ENCODE measurements around the gene LDLRAP1.
"Not testable (repeated sequence)": the region's sequence is repeated elsewhere in the genome, so short reads cannot be mapped to it uniquely, and the experiment has no call there.

The LDLRAP1 gene

DNA sequence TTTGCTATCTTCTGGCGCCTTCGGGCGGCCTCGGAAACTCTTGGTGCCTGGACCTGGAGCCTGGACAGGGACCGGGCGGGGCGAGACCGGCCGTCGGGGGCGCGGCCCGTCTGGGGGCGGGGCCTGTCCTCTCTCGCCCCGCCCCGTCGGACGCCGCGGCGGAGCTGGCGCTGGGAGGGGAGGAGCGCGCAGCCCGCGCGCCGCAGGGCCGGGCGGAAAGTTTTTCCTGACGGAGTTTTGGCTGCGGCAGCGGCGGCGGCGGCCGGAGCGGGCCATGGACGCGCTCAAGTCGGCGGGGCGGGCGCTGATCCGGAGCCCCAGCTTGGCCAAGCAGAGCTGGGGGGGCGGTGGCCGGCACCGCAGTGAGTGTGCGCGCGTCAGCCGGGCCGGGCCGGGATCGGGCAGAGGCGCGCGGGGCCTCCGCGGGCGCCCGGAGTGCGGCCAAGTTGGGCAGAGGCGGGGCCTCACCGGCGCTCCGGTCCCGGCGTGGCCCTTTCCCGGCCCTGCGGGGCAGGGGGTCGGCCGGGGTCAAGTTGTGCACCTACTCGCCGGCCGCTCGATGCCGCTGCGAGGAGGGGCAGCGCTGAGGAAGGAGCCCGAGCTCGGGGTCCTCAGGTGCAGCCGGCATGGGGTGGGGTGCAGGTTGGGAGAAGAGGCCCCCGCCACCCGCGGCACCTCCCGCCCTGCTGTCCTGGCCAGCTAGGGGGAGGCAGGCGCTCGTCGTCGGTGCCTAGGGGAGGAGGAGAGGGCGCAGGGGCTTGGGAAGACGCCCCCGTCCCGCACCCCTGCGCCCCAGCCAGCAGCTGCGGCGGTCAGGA, at the start of gene LDLRAP1:
TSS of gene LDLRAP1 (plus strand) at position 182 of the 818 bp plus-strand sequence. CDS start at position 275, 93 bp downstream.
- peak within 1 kb of the TSS; percentile 79 for H3K27ac ChIP-seq (ENCODE audit: low read depth, low read length)
- no peaks in the 10 kb centered on the region for H3K36me3 ChIP-seq (ENCODE audit: control insufficient read depth, insufficient read depth, low read length)
- peak within 1 kb of the TSS; percentile 60 for H3K9ac ChIP-seq (ENCODE audit: low read length)
- H3K4me3 ChIP-seq (ENCODE audit: low read length): peak within 1 kb of the TSS; percentile 78
- H3K27me3 ChIP-seq (ENCODE audit: control insufficient read depth, insufficient read depth, low read length): no peaks in the 10 kb centered on the region
- H3K4me1 ChIP-seq (ENCODE audit: control insufficient read depth, insufficient read depth, low read length): peaks cover 8% of the 10 kb centered on the region

- Histone ChIP-seq H3K36me3 (ENCODE audit: control insufficient read depth, insufficient read depth, low read length) (peaks cover 22% of the 10 kb centered on the region), H3K27ac (ENCODE audit: low read depth, low read length) (no peak overlapping the region), H3K4me3 (ENCODE audit: low read length) (no peak overlapping the region), H3K9ac (ENCODE audit: low read length) (no peak overlapping the region), H3K27me3 (ENCODE audit: control insufficient read depth, insufficient read depth, low read length) (no peaks in the 10 kb centered on the region), H3K4me1 (ENCODE audit: control insufficient read depth, insufficient read depth, low read length) (no peaks in the 10 kb centered on the region)
Measured at GRCh38 chr1:25494952-25495351, 48.5 kb upstream of the LDLRAP1 start.

DNA sequence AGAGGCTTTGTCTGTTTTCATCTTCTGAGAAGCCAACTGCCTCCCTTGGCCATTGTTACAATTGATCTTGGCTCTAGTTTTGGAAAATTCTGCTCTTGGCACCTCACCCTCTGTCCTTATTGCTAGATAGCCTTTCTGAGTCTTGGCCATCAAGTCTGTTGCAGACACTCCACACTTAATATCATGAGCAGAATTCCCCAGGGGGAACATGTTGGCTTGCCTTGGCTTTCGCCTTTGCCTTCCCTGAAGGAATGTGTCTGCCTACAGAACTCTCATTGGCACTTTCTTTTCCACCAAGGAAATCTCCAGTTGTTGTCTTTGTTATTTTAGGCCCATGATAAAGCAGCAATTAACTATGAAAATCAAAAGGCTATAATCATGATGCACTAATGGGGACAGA, 42.7 kb upstream of the LDLRAP1 start:
- H3K27ac ChIP-seq (ENCODE audit: low read depth, low read length): no peak overlapping the region
- H3K36me3 ChIP-seq (ENCODE audit: control insufficient read depth, insufficient read depth, low read length): peaks cover 7% of the 10 kb centered on the region
- no peaks in the 10 kb centered on the region for H3K27me3 ChIP-seq (ENCODE audit: control insufficient read depth, insufficient read depth, low read length)
- no peak overlapping the region for H3K4me3 ChIP-seq (ENCODE audit: low read length)
- H3K4me1 ChIP-seq (ENCODE audit: control insufficient read depth, insufficient read depth, low read length): peaks cover 2% of the 10 kb centered on the region
- H3K9ac ChIP-seq (ENCODE audit: low read length): no peak overlapping the region

DNA sequence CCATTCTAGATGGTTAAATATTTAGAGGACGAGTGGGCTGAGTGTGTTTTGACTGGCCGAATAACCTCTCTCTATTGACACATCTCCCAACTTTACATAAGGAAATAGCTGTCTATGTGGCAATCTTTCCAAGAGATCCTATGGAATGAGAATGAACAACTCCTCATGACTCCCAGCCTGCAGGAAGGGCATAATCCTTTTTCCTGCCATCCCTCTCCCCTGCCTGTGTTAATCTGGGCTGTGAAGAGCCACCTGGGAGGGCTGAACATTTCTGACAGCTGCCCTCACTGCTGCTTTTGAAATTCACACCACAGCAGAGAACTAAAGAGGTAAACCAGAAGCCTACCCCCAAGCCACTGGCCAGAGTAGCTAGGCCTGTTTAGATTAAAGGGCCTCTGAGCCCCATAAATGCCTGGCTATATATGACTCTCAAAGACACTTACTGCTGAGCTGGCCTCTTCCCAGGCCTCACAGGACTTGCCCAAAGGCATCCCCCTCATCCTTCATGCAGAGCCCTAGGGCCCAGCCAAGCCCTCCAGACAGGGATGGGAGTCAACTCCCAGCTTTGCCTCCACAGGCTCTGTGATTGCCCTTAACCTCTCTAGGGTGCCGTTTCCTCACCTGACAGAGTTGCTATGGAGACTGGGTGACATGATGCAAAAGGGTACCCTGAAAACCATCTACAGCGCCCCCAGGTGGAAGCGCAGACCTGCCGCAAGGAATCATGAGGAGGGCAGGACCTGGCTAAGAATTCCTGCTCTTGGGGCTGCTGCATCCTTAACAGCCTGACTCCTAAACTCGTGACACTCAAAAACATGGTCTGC, 42.0 kb upstream of the LDLRAP1 start:
- H3K4me3 ChIP-seq (ENCODE audit: low read length): no peak overlapping the region
- peaks cover 2% of the 10 kb centered on the region for H3K4me1 ChIP-seq (ENCODE audit: control insufficient read depth, insufficient read depth, low read length)
- no peak overlapping the region for H3K27ac ChIP-seq (ENCODE audit: low read depth, low read length)
- H3K36me3 ChIP-seq (ENCODE audit: control insufficient read depth, insufficient read depth, low read length): peaks cover 5% of the 10 kb centered on the region
- no peak overlapping the region for H3K9ac ChIP-seq (ENCODE audit: low read length)
- H3K27me3 ChIP-seq (ENCODE audit: control insufficient read depth, insufficient read depth, low read length): no peaks in the 10 kb centered on the region

DNA sequence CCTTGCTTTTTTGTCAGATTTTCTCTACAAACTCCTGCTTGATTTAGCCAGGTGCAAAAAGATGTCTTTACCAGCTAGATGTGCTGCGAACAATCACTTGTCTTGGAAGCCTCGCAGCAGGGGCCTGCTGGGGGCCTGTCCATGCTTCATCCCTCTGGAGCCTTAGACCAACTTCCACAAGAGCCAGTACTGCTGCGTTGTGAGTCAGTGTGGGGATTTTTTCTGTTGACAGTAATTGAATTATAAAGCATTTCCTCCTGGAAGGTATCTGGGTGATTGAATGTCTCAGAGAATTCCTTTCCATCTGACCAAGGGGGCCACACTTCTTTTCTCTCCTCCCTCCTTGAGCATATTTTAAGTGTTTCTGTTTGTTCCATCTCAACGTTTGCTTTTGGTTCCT, 40.4 kb upstream of the LDLRAP1 start:
- Histone ChIP-seq H3K27ac (ENCODE audit: low read depth, low read length) (no peak overlapping the region), H3K4me1 (ENCODE audit: control insufficient read depth, insufficient read depth, low read length) (peaks cover 2% of the 10 kb centered on the region), H3K27me3 (ENCODE audit: control insufficient read depth, insufficient read depth, low read length) (no peaks in the 10 kb centered on the region)

GRCh38 chr1:25503551-25504426, 39.6 kb upstream of the LDLRAP1 start:
- no peak overlapping the region for H3K9ac ChIP-seq (ENCODE audit: low read length)
- H3K27ac ChIP-seq (ENCODE audit: low read depth, low read length): no peak overlapping the region
- H3K4me1 ChIP-seq (ENCODE audit: control insufficient read depth, insufficient read depth, low read length): peaks cover 2% of the 10 kb centered on the region

More for the DNA sequence above, 40.4 kb upstream of the LDLRAP1 start:
- Histone ChIP-seq H3K9ac (ENCODE audit: low read length) (no peak overlapping the region), H3K4me3 (ENCODE audit: low read length) (no peak overlapping the region), H3K36me3 (ENCODE audit: control insufficient read depth, insufficient read depth, low read length) (no peaks in the 10 kb centered on the region)

DNA sequence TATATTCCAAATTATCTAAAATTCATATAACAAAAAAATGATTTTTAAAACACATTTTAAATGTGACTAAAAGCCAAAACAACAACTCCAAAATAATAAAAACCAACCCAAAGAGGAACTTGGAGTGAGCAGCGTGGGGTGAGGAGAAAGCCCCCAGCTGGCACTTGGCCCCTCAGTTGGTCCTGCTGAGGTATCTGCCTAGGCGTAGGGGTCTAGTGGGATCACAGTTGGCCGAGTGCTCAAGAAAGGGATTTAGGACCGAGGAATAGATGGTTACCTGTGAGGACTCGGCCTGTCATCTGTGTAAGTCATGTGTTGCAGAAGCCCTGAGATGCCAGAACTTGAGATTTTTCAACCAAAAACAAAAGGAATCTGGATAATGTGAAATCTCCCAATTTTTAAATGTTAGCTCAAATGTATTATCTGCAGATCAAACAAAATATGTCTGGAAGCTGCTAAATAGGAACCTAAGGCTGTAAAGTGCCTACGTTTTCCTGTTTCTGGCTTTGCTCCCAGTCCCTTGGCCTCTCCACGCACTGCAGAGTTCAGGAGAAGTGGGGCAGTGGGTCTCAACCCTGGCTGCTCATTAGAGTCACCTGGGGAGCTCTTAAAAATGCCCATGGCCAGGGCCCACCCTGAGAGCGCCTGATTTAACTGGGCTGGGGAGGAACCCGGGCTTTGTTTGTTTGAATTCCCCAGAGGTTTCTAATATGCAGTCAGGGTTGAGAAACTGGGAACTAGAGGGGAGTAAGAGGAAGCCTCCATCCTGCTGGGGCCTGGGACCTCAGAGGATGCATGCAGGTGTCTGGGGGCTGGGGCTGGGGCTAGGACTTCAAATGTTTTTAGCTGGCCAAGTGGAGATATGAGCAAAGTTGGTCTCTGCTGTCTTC, 38.5 kb upstream of the LDLRAP1 start:
- peaks cover 2% of the 10 kb centered on the region for H3K4me1 ChIP-seq (ENCODE audit: control insufficient read depth, insufficient read depth, low read length)
- H3K4me3 ChIP-seq (ENCODE audit: low read length): no peak overlapping the region
- H3K36me3 ChIP-seq (ENCODE audit: control insufficient read depth, insufficient read depth, low read length): no peaks in the 10 kb centered on the region
- H3K27me3 ChIP-seq (ENCODE audit: control insufficient read depth, insufficient read depth, low read length): no peaks in the 10 kb centered on the region
- H3K9ac ChIP-seq (ENCODE audit: low read length): no peak overlapping the region
- no peak overlapping the region for H3K27ac ChIP-seq (ENCODE audit: low read depth, low read length)

More at GRCh38 chr1:25503551-25504426, 39.6 kb upstream of the LDLRAP1 start:
- H3K4me3 ChIP-seq (ENCODE audit: low read length): no peak overlapping the region
- H3K36me3 ChIP-seq (ENCODE audit: control insufficient read depth, insufficient read depth, low read length): no peaks in the 10 kb centered on the region
- H3K27me3 ChIP-seq (ENCODE audit: control insufficient read depth, insufficient read depth, low read length): no peaks in the 10 kb centered on the region

DNA sequence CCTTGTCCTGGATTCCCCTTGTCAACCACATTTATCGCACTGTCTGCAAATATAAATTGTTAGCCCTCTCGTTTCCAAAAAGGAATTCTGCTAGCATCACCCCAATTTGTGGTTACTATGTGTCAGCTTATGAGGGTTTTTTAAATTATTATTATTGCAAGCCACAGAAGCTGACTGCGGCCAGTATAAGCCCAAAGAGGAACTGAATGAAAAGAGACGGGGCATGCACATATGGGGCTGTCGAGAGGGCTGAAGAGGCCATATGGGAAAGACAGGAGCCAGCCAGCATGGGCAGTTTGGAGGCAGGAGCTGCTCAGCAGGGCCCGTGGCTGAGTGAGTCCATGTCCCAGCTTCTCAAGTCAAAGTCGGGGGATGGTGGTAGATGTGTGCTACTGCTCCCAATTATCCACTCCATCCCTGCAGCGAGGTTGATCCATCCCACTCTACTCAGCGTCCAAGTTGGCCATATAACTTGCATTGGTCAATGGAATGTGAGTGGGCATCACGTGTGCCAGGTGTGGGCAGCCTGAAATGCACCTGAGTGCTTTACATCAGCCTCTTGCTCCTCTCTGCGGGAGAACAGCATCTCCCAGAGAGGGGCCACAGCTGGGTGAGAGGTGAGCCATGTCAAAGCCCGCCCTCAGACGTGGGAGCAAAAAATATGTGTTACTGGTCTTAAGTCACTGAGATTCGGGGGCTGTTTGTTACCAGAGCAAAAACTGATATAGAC, 37.6 kb upstream of the LDLRAP1 start:
- Histone ChIP-seq H3K36me3 (ENCODE audit: control insufficient read depth, insufficient read depth, low read length) (no peaks in the 10 kb centered on the region), H3K27ac (ENCODE audit: low read depth, low read length) (no peak overlapping the region), H3K27me3 (ENCODE audit: control insufficient read depth, insufficient read depth, low read length) (no peaks in the 10 kb centered on the region), H3K4me1 (ENCODE audit: control insufficient read depth, insufficient read depth, low read length) (peaks cover 2% of the 10 kb centered on the region), H3K4me3 (ENCODE audit: low read length) (no peak overlapping the region), H3K9ac (ENCODE audit: low read length) (no peak overlapping the region)

- not testable (repeated sequence) for H3K4me3 ChIP-seq (ENCODE audit: low read length); H3K9ac ChIP-seq (ENCODE audit: low read length); H3K27ac ChIP-seq (ENCODE audit: low read depth, low read length); H3K36me3 ChIP-seq (ENCODE audit: control insufficient read depth, insufficient read depth, low read length); H3K4me1 ChIP-seq (ENCODE audit: control insufficient read depth, insufficient read depth, low read length); H3K27me3 ChIP-seq (ENCODE audit: control insufficient read depth, insufficient read depth, low read length)
Measured at GRCh38 chr1:25506566-25507463, 36.6 kb upstream of the LDLRAP1 start.

DNA sequence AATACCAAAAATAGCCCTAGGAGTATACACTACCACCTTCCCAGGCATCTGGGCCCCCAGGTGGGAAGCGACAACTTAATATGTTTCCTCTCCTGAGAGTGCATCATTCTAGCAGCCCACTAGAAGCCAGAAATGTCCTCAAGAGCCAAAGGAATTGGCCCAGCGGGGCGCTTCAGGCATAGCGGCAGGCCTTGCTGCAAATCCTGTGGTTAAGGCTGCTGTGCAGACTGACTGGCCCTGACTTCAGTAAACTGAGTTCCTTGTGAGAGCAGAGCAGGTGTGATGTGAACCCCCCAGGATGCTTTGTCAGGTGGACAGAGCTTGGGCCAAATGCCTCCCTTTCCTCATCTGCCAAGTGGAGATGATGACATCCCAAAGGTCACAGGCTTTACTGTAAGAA, 29.7 kb upstream of the LDLRAP1 start:
- H3K27ac ChIP-seq (ENCODE audit: low read depth, low read length): no peak overlapping the region
- H3K36me3 ChIP-seq (ENCODE audit: control insufficient read depth, insufficient read depth, low read length): no peaks in the 10 kb centered on the region

More for the DNA sequence above, 29.7 kb upstream of the LDLRAP1 start:
- no peak overlapping the region for H3K4me3 ChIP-seq (ENCODE audit: low read length)
- no peaks in the 10 kb centered on the region for H3K27me3 ChIP-seq (ENCODE audit: control insufficient read depth, insufficient read depth, low read length)
- H3K4me1 ChIP-seq (ENCODE audit: control insufficient read depth, insufficient read depth, low read length): no peaks in the 10 kb centered on the region
- no peak overlapping the region for H3K9ac ChIP-seq (ENCODE audit: low read length)
